HEK293 (cell line): ENCODE data around the gene TTLL9.

ENCODE experiments used
- CTCF ChIA-PET: fragments of 350-600 bp; formaldehyde crosslinking; extraction: SDS; loops from one replicate; lab custom pipeline; 2021; ENCODE audit warnings: antibody characterized with exemption; lab: Yijun Ruan, JAX
- POLR2A ChIA-PET: fragments of 300-600 bp; formaldehyde crosslinking; extraction: SDS; loops from one replicate; lab custom pipeline; 2020; ENCODE audit warnings: antibody characterized with exemption, inconsistent platforms; lab: Yijun Ruan, JAX
- H3K27ac ChIP-seq: fragments of 200-500 bp; sonication (Bioruptor generic); 2 replicates; pipeline ENCODE4 v1.5.1; 2014; ENCODE audit warnings: low read depth, low read length, control low read depth, inconsistent platforms; ENCODE audit errors: extremely low read depth
- H3K36me3 ChIP-seq, 2 experiments: fragments of 200-500 bp in 1 of 2; sonication (Bioruptor generic) in 1 of 2; 1 replicate in 1 of 2; 2 replicates in 1 of 2; pipeline ENCODE4 v1.5.1; 2014 to 2017; ENCODE audit warnings: inconsistent platforms in 2 of 2, low read length in 2 of 2; ENCODE audit not compliant: control insufficient read depth in 2 of 2, insufficient read depth in 1 of 2
- H3K4me1 ChIP-seq: fragments of 200-500 bp; sonication (Bioruptor generic); 2 replicates; pipeline ENCODE4 v1.5.1; 2014; ENCODE audit warnings: mild to moderate bottlenecking, low read length, inconsistent platforms; ENCODE audit not compliant: control insufficient read depth, insufficient read depth
- H3K4me3 ChIP-seq: 2 replicates; pipeline ENCODE4 v1.5.1; 2011; ENCODE audit warnings: low read depth, mild to moderate bottlenecking, control low read depth, low read length, moderate library complexity
- H3K9me3 ChIP-seq: fragments of 200-500 bp; sonication (Bioruptor generic); 2 replicates; pipeline ENCODE4 v1.5.1; 2014; ENCODE audit warnings: low read depth, low read length, inconsistent platforms; ENCODE audit not compliant: control insufficient read depth, insufficient read depth
- GLIS1 ChIP-seq: fragments of 450-650 bp; formaldehyde crosslinking; IDR thresholded peaks from 2 replicates; pipeline ENCODE4 v1.5.1; 2016; ENCODE audit warnings: missing biosample characterization, missing genetic modification characterization
- HOXA7 ChIP-seq: sonication (generic); formaldehyde crosslinking; IDR thresholded peaks from 2 replicates; pipeline ENCODE4 v1.8.1; 2022; ENCODE audit warnings: missing genetic modification reagents, borderline replicate concordance
- KLF7 ChIP-seq: fragments of 450-650 bp; formaldehyde crosslinking; IDR thresholded peaks from 2 replicates; pipeline ENCODE4 v1.5.1; 2016; ENCODE audit warnings: missing biosample characterization, missing genetic modification characterization, borderline replicate concordance
- KLF8 ChIP-seq: fragments of 450-650 bp; formaldehyde crosslinking; IDR thresholded peaks from 2 replicates; pipeline ENCODE4 v1.5.1; 2016; ENCODE audit warnings: missing biosample characterization, missing genetic modification characterization
- KLF9 ChIP-seq: fragments of 450-650 bp; formaldehyde crosslinking; IDR thresholded peaks from 2 replicates; pipeline ENCODE4 v1.5.1; 2016; ENCODE audit warnings: missing biosample characterization, missing genetic modification characterization, low read depth
- MYNN ChIP-seq: fragments of 450-650 bp; formaldehyde crosslinking; IDR thresholded peaks from 2 replicates; pipeline ENCODE4 v1.5.1; 2016; ENCODE audit warnings: missing biosample characterization, missing genetic modification characterization, borderline replicate concordance
- SALL2 ChIP-seq: fragments of 450-650 bp; formaldehyde crosslinking; IDR thresholded peaks from 2 replicates; pipeline ENCODE4 v1.5.0; 2017; ENCODE audit warnings: missing biosample characterization, mild to moderate bottlenecking, missing genetic modification characterization, borderline replicate concordance
- SCRT1 ChIP-seq: fragments of 450-650 bp; formaldehyde crosslinking; IDR thresholded peaks from 2 replicates; pipeline ENCODE4 v1.5.1; 2016; ENCODE audit warnings: missing biosample characterization, missing genetic modification characterization, borderline replicate concordance
- SP2 ChIP-seq: fragments of 450-650 bp; formaldehyde crosslinking; IDR thresholded peaks from 2 replicates; pipeline ENCODE4 v1.5.1; 2016; ENCODE audit warnings: missing biosample characterization, missing genetic modification characterization
- SP3 ChIP-seq: fragments of 450-650 bp; formaldehyde crosslinking; IDR thresholded peaks from 2 replicates; pipeline ENCODE4 v1.5.1; 2016; ENCODE audit warnings: missing biosample characterization, missing genetic modification characterization
- WT1 ChIP-seq: fragments of 450-650 bp; formaldehyde crosslinking; IDR thresholded peaks from 2 replicates; pipeline ENCODE4 v1.5.1; 2016; ENCODE audit warnings: missing biosample characterization, missing genetic modification characterization
- ZBTB48 ChIP-seq: fragments of 450-650 bp; formaldehyde crosslinking; IDR thresholded peaks from 2 replicates; pipeline ENCODE4 v1.5.1; 2016; ENCODE audit warnings: missing biosample characterization, missing genetic modification characterization
- ZEB2 ChIP-seq: fragments of 450-650 bp; formaldehyde crosslinking; IDR thresholded peaks from 2 replicates; pipeline ENCODE4 v1.5.1; 2016; ENCODE audit warnings: missing biosample characterization, missing genetic modification characterization
- ZIC2 ChIP-seq: fragments of 450-650 bp; formaldehyde crosslinking; IDR thresholded peaks from 2 replicates; pipeline ENCODE4 v1.5.1; 2016; ENCODE audit warnings: missing biosample characterization, missing genetic modification characterization
- ZNF112 ChIP-seq: fragments of 450-650 bp; formaldehyde crosslinking; IDR thresholded peaks from 2 replicates; pipeline ENCODE4 v1.5.0; 2017; ENCODE audit warnings: missing biosample characterization, missing genetic modification characterization
- ZNF175 ChIP-seq: fragments of 450-650 bp; formaldehyde crosslinking; IDR thresholded peaks from 2 replicates; pipeline ENCODE4 v1.5.1; 2016; ENCODE audit warnings: missing biosample characterization, missing genetic modification characterization
- ZNF2 ChIP-seq: fragments of 450-650 bp; formaldehyde crosslinking; IDR thresholded peaks from 2 replicates; pipeline ENCODE4 v1.5.1; 2016; ENCODE audit warnings: missing biosample characterization, missing genetic modification characterization
- ZNF223 ChIP-seq: fragments of 450-650 bp; formaldehyde crosslinking; IDR thresholded peaks from 2 replicates; pipeline ENCODE4 v1.5.1; 2016; ENCODE audit warnings: missing biosample characterization, missing genetic modification characterization
- ZNF23 ChIP-seq: fragments of 450-650 bp; formaldehyde crosslinking; IDR thresholded peaks from 2 replicates; pipeline ENCODE4 v1.5.1; 2016; ENCODE audit warnings: missing biosample characterization, missing genetic modification characterization, borderline replicate concordance
- ZNF324 ChIP-seq: fragments of 450-650 bp; formaldehyde crosslinking; IDR thresholded peaks from 2 replicates; pipeline ENCODE4 v1.5.1; 2016; ENCODE audit warnings: missing biosample characterization, missing genetic modification characterization
- ZNF48 ChIP-seq: fragments of 450-650 bp; formaldehyde crosslinking; IDR thresholded peaks from 2 replicates; pipeline ENCODE4 v1.5.1; 2016; ENCODE audit warnings: missing biosample characterization, missing genetic modification characterization
- ZNF510 ChIP-seq: fragments of 450-650 bp; formaldehyde crosslinking; IDR thresholded peaks from 2 replicates; pipeline ENCODE4 v1.5.1; 2018; ENCODE audit warnings: mild to moderate bottlenecking, missing genetic modification characterization, missing biosample characterization; ENCODE audit not compliant: insufficient replicate concordance
- ZNF529 ChIP-seq: fragments of 450-650 bp; formaldehyde crosslinking; IDR thresholded peaks from 2 replicates; pipeline ENCODE4 v1.5.1; 2017; ENCODE audit warnings: missing genetic modification characterization, missing biosample characterization; ENCODE audit not compliant: insufficient replicate concordance
- ZNF654 ChIP-seq: fragments of 450-650 bp; formaldehyde crosslinking; IDR thresholded peaks from 2 replicates; pipeline ENCODE4 v1.5.1; 2016; ENCODE audit warnings: low read depth, missing biosample characterization, missing genetic modification characterization
- ZNF670 ChIP-seq: fragments of 450-650 bp; formaldehyde crosslinking; IDR thresholded peaks from 2 replicates; pipeline ENCODE4 v1.5.1; 2016; ENCODE audit warnings: missing biosample characterization, missing genetic modification characterization, low read depth
- ZNF707 ChIP-seq: fragments of 450-650 bp; formaldehyde crosslinking; IDR thresholded peaks from 2 replicates; pipeline ENCODE4 v1.5.1; 2016; ENCODE audit warnings: missing biosample characterization, missing genetic modification characterization
- ZNF792 ChIP-seq: fragments of 450-650 bp; formaldehyde crosslinking; IDR thresholded peaks from 2 replicates; pipeline ENCODE4 v1.5.1; 2016; ENCODE audit warnings: missing biosample characterization, missing genetic modification characterization
- ZXDB ChIP-seq: fragments of 450-650 bp; formaldehyde crosslinking; IDR thresholded peaks from 2 replicates; pipeline ENCODE4 v1.5.1; 2016; ENCODE audit warnings: missing biosample characterization, missing genetic modification characterization
- TF ChIP-seq, protein P1 (sequence below): fragments of 450-650 bp; formaldehyde crosslinking; IDR thresholded peaks from 2 replicates; pipeline ENCODE4 v1.5.1; 2016; ENCODE audit warnings: missing biosample characterization, missing genetic modification characterization
- TF ChIP-seq, protein P2 (sequence below): fragments of 450-650 bp; formaldehyde crosslinking; IDR thresholded peaks from 2 replicates; pipeline ENCODE4 v1.5.1; 2017; ENCODE audit warnings: missing biosample characterization, mild to moderate bottlenecking, missing genetic modification characterization, moderate library complexity
- TF ChIP-seq, protein P3 (sequence below): fragments of 450-650 bp; formaldehyde crosslinking; IDR thresholded peaks from 2 replicates; pipeline ENCODE4 v1.5.1; 2016; ENCODE audit warnings: missing biosample characterization, missing genetic modification characterization

TTLL9 gene

DNA sequence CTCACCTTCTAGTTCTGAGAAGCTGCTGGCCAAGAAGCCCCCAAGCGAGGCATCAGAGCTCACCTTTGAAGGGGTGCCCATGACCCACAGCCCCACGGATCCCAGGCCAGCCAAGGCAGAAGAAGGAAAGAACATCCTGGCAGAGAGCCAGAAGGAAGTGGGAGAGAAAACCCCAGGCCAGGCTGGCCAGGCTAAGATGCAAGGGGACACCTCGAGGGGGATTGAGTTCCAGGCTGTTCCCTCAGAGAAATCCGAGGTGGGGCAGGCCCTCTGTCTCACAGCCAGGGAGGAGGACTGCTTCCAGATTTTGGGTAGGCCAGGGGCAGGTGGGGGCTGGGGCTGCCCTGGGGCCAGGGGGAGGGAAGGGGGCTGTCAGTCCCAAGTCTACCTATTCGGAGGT, 49.0 kb upstream of the TTLL9 start (continued):
- TF ChIP-seq ZNF112 (tag by site-specific recombination) (no peak), SP2 (tag by site-specific recombination) (no peak), ZNF529 (tag by site-specific recombination) (no peak), ZNF48 (no peak), ZNF175 (no peak), SCRT1 (tag by site-specific recombination) (no peak), KLF9 (no peak), ZNF792 (tag by site-specific recombination) (no peak), MYNN (tag by site-specific recombination) (no peak), ZNF223 (no peak), ZNF510 (no peak), HOXA7 (CRISPR knock-in tag) (no peak), ZNF707 (no peak)
- TF ChIP-seq, all 188 proteins: peak for 0

DNA sequence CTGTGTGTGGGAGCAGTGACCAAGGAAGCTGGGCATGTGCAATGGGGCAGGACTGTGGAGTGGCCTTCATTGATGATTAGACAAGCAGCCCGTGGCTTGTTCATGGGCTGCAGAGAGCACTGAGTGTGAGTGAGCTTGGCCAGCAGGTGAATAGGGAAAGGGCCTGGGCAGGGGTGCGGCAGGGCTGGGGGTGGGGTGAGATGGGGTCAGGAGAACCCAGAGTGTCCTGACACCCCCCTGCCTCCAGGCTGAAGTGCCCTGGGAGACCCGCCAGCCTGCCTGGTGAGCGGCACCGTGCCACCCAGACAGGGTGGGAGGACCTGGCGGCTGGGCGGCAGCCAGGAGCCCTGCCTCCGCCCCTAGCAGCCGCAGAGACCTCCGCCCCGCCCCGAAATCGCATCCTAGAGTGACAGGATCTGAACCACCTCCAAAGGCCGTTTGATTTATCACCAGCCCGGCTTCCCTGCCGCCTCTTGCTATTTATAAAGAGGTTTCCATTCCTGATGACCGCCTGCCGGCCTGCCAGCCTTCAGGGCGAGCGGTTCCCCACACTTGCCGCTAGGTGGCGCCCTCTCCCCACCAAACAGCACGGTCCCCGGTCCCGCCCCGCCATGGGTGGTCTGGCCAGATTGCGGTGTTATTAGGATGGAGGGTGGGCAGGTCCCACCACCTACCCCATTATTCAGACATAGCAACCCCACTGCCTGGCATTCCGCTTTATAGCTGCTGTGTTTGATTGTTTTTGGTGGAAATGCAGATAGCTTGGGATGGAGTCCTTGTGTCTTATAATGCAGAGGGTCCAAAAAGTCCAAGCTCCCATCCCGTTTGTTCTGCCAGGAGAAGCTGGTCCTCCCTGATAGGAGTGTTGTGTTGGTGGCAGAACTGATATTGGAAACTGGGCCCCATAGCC, 47.8 kb upstream of the TTLL9 start:
- CTCF ChIA-PET = interaction anchor here (0.6 to 4.1 kb wide), 31 partner anchors 8 to 832 kb away, joined by 3 to 71 read pairs (median 4); partner anchors contain the start of genes FOXS1 and PDRG1
- POLR2A ChIA-PET = interaction anchor here (1.1 kb wide), 1 partner anchor 57 kb away, joined by 3 read pairs; no protein-coding TSS in a partner anchor
- Histone ChIP-seq H3K4me3 (no peak overlapping the region), H3K4me1 (no peaks in the 10 kb centered on the region), H3K27ac (no peak overlapping the region), H3K36me3 (no peaks in the 10 kb centered on the region), H3K9me3 (no peaks in the 10 kb centered on the region)
- TF ChIP-seq, protein P1, sequence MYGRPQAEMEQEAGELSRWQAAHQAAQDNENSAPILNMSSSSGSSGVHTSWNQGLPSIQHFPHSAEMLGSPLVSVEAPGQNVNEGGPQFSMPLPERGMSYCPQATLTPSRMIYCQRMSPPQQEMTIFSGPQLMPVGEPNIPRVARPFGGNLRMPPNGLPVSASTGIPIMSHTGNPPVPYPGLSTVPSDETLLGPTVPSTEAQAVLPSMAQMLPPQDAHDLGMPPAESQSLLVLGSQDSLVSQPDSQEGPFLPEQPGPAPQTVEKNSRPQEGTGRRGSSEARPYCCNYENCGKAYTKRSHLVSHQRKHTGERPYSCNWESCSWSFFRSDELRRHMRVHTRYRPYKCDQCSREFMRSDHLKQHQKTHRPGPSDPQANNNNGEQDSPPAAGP (tag by site-specific recombination) = peak; percentile 62; the same call in 1 of the 2 replicates
- TF ChIP-seq KLF7 (tag by site-specific recombination) (peak; percentile 63; the same call in 1 of the 2 replicates), KLF9 (peak; percentile 47; the same call in 1 of the 2 replicates), SALL2 (tag by site-specific recombination) (no peak), ZNF670 (no peak), ZXDB (tag by site-specific recombination) (0 out of 2 replicates have a peak, but pooled peaks have one; percentile 42), ZNF654 (peak; percentile 99), GLIS1 (tag by site-specific recombination) (peak; percentile 81), ZBTB48 (0 out of 2 replicates have a peak, but pooled peaks have one; percentile 29), ZNF707 (no peak), ZNF23 (no peak), ZIC2 (tag by site-specific recombination) (peak; percentile 58; the same call in 1 of the 2 replicates), WT1 (tag by site-specific recombination) (0 out of 2 replicates have a peak, but pooled peaks have one; percentile 43), ZEB2 (0 out of 2 replicates have a peak, but pooled peaks have one; percentile 45), SP2 (tag by site-specific recombination) (peak; percentile 70), SP3 (tag by site-specific recombination) (peak; percentile 64), ZNF324 (0 out of 2 replicates have a peak, but pooled peaks have one; percentile 40), ZNF223 (no peak), KLF8 (peak; percentile 65; the same call in 1 of the 2 replicates), ZNF2 (tag by site-specific recombination) (0 out of 2 replicates have a peak, but pooled peaks have one; percentile 28)
- TF ChIP-seq, protein P2, sequence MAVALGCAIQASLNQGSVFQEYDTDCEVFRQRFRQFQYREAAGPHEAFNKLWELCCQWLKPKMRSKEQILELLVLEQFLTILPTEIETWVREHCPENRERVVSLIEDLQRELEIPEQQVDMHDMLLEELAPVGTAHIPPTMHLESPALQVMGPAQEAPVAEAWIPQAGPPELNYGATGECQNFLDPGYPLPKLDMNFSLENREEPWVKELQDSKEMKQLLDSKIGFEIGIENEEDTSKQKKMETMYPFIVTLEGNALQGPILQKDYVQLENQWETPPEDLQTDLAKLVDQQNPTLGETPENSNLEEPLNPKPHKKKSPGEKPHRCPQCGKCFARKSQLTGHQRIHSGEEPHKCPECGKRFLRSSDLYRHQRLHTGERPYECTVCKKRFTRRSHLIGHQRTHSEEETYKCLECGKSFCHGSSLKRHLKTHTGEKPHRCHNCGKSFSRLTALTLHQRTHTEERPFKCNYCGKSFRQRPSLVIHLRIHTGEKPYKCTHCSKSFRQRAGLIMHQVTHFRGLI (tag by site-specific recombination) = peak; percentile 20; the same call in 1 of the 2 replicates
- TF ChIP-seq, protein P3, sequence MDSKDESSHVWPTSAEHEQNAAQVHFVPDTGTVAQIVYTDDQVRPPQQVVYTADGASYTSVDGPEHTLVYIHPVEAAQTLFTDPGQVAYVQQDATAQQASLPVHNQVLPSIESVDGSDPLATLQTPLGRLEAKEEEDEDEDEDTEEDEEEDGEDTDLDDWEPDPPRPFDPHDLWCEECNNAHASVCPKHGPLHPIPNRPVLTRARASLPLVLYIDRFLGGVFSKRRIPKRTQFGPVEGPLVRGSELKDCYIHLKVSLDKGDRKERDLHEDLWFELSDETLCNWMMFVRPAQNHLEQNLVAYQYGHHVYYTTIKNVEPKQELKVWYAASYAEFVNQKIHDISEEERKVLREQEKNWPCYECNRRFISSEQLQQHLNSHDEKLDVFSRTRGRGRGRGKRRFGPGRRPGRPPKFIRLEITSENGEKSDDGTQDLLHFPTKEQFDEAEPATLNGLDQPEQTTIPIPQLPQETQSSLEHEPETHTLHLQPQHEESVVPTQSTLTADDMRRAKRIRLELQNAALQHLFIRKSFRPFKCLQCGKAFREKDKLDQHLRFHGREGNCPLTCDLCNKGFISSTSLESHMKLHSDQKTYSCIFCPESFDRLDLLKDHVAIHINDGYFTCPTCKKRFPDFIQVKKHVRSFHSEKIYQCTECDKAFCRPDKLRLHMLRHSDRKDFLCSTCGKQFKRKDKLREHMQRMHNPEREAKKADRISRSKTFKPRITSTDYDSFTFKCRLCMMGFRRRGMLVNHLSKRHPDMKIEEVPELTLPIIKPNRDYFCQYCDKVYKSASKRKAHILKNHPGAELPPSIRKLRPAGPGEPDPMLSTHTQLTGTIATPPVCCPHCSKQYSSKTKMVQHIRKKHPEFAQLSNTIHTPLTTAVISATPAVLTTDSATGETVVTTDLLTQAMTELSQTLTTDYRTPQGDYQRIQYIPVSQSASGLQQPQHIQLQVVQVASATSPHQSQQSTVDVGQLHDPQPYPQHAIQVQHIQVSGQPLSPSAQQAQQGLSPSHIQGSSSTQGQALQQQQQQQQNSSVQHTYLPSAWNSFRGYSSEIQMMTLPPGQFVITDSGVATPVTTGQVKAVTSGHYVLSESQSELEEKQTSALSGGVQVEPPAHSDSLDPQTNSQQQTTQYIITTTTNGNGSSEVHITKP (tag by site-specific recombination) = 0 out of 2 replicates have a peak, but pooled peaks have one; percentile 7
